ENCODE measurements around the gene CHPT1.
A peak's percentile ranks its signal among the peaks of the same experiment; 100 is the strongest.

CHPT1 gene

GRCh38 chr12:101764051-101764792 lies 66.8 kb downstream of the CHPT1 start:
- DNase-seq = no peak

DNA sequence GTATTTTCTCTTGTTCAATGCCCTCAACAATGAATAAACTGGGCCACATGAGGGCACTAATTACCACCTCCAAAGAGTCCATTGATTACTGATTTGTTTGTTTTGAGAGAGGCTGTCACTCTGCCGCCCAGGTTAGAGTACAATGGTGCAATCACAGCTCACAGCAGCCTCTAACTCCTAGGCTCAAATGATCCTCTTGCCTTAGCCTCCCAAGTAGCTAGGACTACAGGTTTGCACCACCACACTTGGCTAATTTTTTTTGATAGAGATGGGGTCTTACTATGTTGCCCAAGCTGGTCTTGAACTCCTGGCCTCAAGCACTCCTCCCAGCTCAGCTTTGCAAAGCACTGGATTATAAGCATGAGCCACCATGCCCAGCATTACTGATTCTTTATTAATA lies 70.1 kb downstream of the CHPT1 start:
- DNase-seq = no peak

DNA sequence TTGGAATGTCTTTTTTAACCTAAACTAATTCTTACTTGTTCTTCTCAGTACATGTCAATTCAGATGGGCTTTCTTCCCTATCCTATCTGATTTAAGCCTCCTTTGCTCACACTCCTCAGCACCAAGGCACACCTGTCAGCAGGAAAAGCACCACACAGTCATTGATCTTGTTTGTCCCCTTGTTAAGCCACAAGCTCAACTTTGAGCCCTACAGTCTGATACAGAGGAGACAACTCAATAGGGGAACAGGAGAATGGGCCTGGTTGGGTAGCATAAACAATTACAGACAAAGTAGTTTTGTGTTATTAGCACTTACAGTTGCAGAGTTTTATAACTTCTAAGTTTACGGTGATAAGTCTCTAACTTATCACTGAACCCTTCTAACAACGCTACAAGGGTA lies 71.3 kb downstream of the CHPT1 start:
- DNase-seq = no peak

DNA sequence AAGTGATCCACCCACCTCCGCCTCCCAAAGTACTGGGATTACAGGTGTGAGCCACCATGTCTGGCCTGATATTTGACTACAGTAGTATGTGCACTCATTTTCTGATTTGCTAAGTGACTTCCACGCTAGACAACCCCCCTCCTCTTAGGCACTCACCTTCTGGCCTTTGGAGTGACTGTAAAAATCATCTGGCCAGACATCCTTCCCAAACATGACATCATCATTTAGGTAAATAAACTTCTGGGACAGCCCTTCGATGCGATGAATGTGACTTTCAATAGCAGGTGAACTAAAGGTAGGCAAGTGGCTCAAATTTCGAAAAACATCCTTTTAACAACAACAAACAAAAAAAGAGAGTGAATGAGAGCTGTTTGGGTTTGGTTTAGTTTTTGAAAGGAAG lies 72.4 kb downstream of the CHPT1 start:
- DNase-seq = no peak

GRCh38 chr12:101772012-101772775 lies 74.8 kb downstream of the CHPT1 start:
- DNase-seq = no peak

GRCh38 chr12:101773650-101774162 lies 76.3 kb downstream of the CHPT1 start:
- DNase-seq = peak; percentile 61

- no peak for DNase-seq
Observed at GRCh38 chr12:101775816-101776215, 78.4 kb downstream of the CHPT1 start.

- no peak for DNase-seq
Observed at GRCh38 chr12:101777485-101777884, 80.0 kb downstream of the CHPT1 start.

GRCh38 chr12:101777978-101778377 lies 80.5 kb downstream of the CHPT1 start:
- no peak for DNase-seq
